HUES64 (cell line): ENCODE measurements around the gene TMEM209.
"Not testable (repeated sequence)": the region's sequence is repeated elsewhere in the genome, so short reads cannot be mapped to it uniquely, and the experiment has no call there.

Source experiments
- H3K27ac ChIP-seq: 2 replicates; pipeline ENCODE4 v1.7.0; 2013; ENCODE audit warnings: low read depth, low read length, inconsistent platforms
- H3K27me3 ChIP-seq: 2 replicates; pipeline ENCODE4 v1.6.1; 2013; ENCODE audit warnings: mild to moderate bottlenecking, low read length; ENCODE audit not compliant: insufficient read depth
- H3K36me3 ChIP-seq: 2 replicates; pipeline ENCODE4 v1.6.1; 2013; ENCODE audit warnings: mild to moderate bottlenecking, low read length; ENCODE audit not compliant: insufficient read depth
- H3K4me1 ChIP-seq: 2 replicates; pipeline ENCODE4 v1.6.1; 2013; ENCODE audit warnings: mild to moderate bottlenecking, low read length, moderate library complexity; ENCODE audit not compliant: insufficient read depth
- H3K4me3 ChIP-seq: 2 replicates; pipeline ENCODE4 v1.5.1; 2013; ENCODE audit warnings: mild to moderate bottlenecking, low read length, moderate library complexity
- H3K9ac ChIP-seq: 2 replicates; pipeline ENCODE4 v1.6.1; 2013; ENCODE audit warnings: mild to moderate bottlenecking, low read depth, low read length
- H3K9me3 ChIP-seq: 2 replicates; pipeline ENCODE4 v1.6.1; 2013; ENCODE audit warnings: low read depth, low read length; ENCODE audit not compliant: insufficient read depth
- WGBS: fragments of 150-250, 120-280 bp; methylation state at CpG from one replicate; pipeline ENCODE4 v1.1.7; 2013; ENCODE audit warnings: missing lambda C conversion rate; 5-methylcytosine and 5-hydroxymethylcytosine counted together

The TMEM209 gene

DNA sequence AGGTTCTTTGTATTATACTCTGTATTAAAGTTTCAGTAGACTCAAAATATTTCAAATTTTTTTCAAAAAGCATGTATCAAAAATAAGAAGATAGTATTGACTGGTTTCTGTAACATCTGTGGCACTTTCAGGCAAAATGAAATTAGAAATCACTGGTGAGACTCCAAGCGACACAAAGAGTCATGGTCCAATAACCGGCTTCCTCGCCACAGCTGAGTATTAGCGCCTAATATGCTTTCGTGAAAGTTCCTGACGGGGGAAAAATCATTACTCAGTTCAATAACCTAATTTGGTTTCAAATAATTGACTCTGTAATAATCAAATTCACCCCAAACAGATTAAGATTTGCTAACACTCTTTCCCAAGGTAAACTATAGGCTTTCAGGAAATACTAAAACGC lies 13.4 kb downstream of the TMEM209 start:
- WGBS, result 95% methylated on average over 7 of the region's 7 CpGs
- Histone ChIP-seq H3K27me3 (no peaks in the 10 kb centered on the region), H3K4me3 (no peak overlapping the region), H3K36me3 (peaks cover 80% of the 10 kb centered on the region), H3K9me3 (no peaks in the 10 kb centered on the region), H3K27ac (no peak overlapping the region), H3K4me1 (no peaks in the 10 kb centered on the region), H3K9ac (no peak overlapping the region)

DNA sequence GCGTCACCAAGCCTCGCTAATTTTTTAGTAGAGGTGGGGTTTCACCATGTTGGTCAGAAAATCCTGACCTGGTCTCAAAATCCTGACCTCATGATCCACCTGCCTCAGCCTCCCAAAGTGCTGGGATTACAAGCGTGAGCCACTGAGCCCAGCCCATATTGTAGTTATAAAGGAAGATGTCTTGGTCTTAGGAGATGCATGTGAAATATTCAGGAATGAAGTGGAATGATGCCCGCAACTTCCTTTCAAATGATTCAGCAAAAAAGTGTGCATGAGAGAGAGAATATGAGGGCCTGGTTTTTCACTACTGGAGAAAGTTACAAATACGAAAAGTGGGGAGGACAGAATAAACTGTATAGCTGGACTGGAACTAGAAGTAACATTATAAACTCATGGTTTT lies 15.9 kb downstream of the TMEM209 start:
- no peak overlapping the region for H3K4me3 ChIP-seq

DNA sequence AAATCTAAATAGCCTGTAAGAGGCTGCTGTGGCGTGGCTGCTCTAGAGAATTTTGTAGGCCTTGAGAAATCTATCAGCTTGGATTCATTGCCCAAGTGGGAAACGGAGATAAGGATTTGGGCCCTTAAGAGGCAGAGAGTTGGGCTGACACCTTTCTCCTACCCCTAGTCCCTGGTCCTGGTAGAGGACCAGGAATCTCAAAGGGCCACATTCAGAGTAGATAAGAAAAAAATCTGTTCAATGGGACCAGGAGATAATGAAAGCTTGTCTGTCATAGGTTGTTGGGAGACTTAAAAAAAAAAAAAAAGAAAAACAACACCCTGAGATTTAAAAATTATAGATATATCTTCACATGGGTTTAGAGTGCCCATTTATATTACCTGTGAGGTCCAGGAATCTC lies 17.8 kb downstream of the TMEM209 start:
- Histone ChIP-seq H3K27ac (no peak overlapping the region), H3K4me3 (no peak overlapping the region), H3K27me3 (no peaks in the 10 kb centered on the region), H3K9ac (no peak overlapping the region), H3K9me3 (no peaks in the 10 kb centered on the region), H3K4me1 (no peaks in the 10 kb centered on the region), H3K36me3 (peaks cover 75% of the 10 kb centered on the region)
- 93% methylated on average over 2 of the region's 2 CpGs for WGBS

More for the DNA sequence above, 15.9 kb downstream of the TMEM209 start:
- Histone ChIP-seq H3K4me1 (no peaks in the 10 kb centered on the region), H3K27ac (no peak overlapping the region), H3K9me3 (no peaks in the 10 kb centered on the region), H3K27me3 (no peaks in the 10 kb centered on the region), H3K9ac (no peak overlapping the region), H3K36me3 (peaks cover 68% of the 10 kb centered on the region)
- WGBS, result 93% methylated on average over 5 of the region's 5 CpGs

DNA sequence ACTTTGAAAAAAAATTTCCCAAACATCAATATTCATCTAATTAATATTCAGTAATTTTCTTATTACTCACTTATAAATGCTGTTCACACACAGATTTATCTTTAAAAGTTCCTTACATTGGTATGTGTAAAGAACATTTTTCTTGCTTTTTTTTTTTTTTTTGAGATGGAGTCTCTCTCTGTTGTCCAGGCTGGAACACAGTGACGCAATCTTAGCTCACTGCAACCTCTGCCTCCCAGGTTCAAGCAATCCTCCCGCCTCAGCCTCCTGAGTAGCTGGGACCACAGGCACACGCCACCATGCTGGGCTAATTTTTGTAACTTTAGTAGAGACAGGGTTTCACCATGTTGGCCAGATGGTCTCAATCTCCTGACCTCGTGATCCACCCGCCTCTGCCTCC lies 20.9 kb downstream of the TMEM209 start:
- not testable (repeated sequence) for H3K27me3 ChIP-seq
- 96% methylated on average over 5 of the region's 5 CpGs for WGBS

DNA sequence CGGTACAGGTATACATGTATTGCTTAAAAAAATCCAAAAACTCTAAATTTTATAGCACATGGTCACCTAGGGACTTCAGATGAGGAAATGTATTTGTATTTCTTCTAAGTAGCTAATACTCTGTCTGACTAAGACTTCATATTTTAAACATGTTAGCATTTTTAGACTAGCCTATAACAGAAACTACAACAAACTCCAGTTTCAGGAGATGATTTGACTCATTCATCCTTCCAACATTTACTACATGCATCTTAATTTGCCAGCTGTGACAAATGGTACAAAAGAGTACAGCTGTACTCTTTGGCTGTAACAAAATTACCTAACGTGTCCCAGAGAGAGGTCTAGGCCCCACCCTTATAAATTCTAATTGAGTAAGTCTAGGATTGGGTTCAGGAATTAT lies 22.2 kb downstream of the TMEM209 start:
- no peak overlapping the region for H3K27ac ChIP-seq
- no peak overlapping the region for H3K9ac ChIP-seq
- no peaks in the 10 kb centered on the region for H3K27me3 ChIP-seq
- no peaks in the 10 kb centered on the region for H3K9me3 ChIP-seq
- 100% methylated on average over 1 of the region's 2 CpGs for WGBS
- H3K4me3 ChIP-seq, result no peak overlapping the region
- no peaks in the 10 kb centered on the region for H3K4me1 ChIP-seq
- peaks cover 76% of the 10 kb centered on the region for H3K36me3 ChIP-seq

More for the DNA sequence above, 20.9 kb downstream of the TMEM209 start:
- not testable (repeated sequence) for H3K9me3 ChIP-seq, H3K4me3 ChIP-seq, H3K9ac ChIP-seq, H3K4me1 ChIP-seq, H3K27ac ChIP-seq
- peaks cover 74% of the 10 kb centered on the region for H3K36me3 ChIP-seq

DNA sequence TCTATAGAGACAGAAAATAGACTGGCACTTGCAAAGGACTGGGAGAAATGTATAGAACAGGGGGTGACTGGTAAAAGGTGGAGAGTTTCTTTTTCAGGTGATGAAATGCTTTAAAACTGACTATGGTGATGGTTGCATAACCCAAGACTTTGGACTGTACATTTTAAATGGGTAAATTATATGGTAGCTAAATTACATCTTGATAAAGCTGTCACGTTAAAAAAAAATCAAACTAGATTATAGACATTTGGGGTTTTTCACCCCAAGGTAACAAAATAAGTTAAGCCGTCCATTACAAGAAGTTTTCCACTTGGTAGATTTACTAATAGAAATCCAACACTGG lies 24.0 kb downstream of the TMEM209 start:
- WGBS, result 95% methylated on average over 2 of the region's 2 CpGs
- no peak overlapping the region for H3K9ac ChIP-seq
- H3K36me3 ChIP-seq, result peaks cover 85% of the 10 kb centered on the region

DNA sequence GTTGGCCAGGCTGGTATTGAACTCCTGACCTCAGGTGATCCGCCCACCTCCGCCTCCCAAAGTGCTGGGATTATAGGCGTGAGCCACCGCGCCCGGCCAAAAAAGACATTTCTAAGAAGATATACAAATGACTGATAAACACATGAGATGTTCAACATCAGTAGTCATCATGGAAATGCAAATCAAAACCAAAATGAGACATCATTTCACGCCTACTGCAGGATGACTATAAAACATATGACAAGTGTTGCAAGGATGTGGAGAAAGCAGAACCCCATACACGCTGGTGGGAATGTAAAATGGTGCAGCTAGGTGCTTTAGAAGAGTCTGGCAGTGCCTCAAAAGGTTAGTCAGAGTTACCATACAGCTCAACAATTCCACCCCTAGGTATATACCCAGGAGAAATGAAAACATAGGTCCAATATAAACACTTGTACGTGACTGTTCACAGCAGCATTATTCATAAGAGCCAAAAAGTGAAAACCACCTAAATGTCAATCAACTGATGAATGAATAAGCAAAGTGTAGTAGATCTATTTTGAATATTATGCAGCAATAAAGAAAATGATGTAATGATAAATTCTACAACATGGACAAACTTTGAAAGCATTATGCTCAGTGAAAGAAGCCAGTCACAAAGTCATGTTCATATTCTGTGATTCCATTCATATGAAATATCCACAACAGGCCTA lies 24.5 kb downstream of the TMEM209 start:
- Histone ChIP-seq H3K27ac (no peak overlapping the region), H3K4me3 (no peak overlapping the region), H3K4me1 (no peaks in the 10 kb centered on the region), H3K36me3 (peaks cover 88% of the 10 kb centered on the region), H3K9me3 (no peaks in the 10 kb centered on the region), H3K9ac (no peak overlapping the region), H3K27me3 (no peaks in the 10 kb centered on the region)
- WGBS, result 96% methylated on average over 9 of the region's 9 CpGs

More for the DNA sequence above, 24.0 kb downstream of the TMEM209 start:
- Histone ChIP-seq H3K4me1 (no peaks in the 10 kb centered on the region), H3K27me3 (no peaks in the 10 kb centered on the region), H3K27ac (no peak overlapping the region), H3K4me3 (no peak overlapping the region), H3K9me3 (no peaks in the 10 kb centered on the region)

DNA sequence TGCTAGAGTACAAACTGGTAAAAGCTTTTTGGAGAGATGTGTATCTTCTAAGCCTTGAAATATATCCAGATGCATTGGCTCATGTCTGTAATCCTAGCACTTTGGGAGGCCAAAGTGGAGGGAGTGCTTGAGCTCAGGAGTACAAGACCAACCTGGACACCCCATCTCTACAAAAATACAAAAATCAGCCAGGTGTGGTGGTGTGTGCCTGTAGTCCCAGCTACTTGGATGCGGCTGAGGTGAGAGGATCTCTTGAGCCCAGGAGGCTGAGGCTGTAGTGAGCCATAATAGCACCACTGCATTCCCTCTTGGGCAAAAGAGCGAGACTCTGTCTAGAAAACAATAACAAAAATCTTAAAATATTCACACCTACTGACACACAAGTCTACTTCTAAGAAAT lies 25.6 kb downstream of the TMEM209 start:
- 100% methylated on average over 2 of the region's 2 CpGs for WGBS
- Histone ChIP-seq H3K27ac (no peak overlapping the region), H3K36me3 (peaks cover 91% of the 10 kb centered on the region)

DNA sequence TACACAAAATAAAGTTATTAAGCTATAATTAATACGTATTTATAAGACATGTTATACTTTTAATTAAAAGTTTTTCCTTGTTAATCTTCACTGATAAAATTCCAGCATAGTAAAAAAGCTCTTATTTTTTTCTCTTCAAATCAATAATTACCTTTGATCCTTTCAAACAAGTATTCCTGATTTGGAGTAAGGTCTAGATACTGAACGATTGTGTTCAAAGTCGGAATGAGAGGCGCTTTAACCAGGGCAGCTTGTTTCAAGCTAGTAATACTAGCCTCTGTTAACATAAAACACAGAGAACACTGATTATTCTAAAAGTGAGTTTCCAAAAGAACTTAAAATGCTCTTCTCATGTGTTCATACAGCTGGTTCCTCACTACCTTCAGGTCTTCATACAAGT lies 27.0 kb downstream of the TMEM209 start:
- H3K4me1 ChIP-seq, result no peaks in the 10 kb centered on the region
- no peak overlapping the region for H3K27ac ChIP-seq
- H3K9me3 ChIP-seq, result no peaks in the 10 kb centered on the region
- no peak overlapping the region for H3K4me3 ChIP-seq
- no peak overlapping the region for H3K9ac ChIP-seq
- whole genome bisulfite sequencing, result 96% methylated on average over 3 of the region's 4 CpGs
- H3K27me3 ChIP-seq, result no peaks in the 10 kb centered on the region
- peaks cover 91% of the 10 kb centered on the region for H3K36me3 ChIP-seq

More for the DNA sequence above, 25.6 kb downstream of the TMEM209 start:
- no peaks in the 10 kb centered on the region for H3K9me3 ChIP-seq
- no peaks in the 10 kb centered on the region for H3K4me1 ChIP-seq
- no peak overlapping the region for H3K9ac ChIP-seq
- H3K4me3 ChIP-seq, result no peak overlapping the region
- no peaks in the 10 kb centered on the region for H3K27me3 ChIP-seq

DNA sequence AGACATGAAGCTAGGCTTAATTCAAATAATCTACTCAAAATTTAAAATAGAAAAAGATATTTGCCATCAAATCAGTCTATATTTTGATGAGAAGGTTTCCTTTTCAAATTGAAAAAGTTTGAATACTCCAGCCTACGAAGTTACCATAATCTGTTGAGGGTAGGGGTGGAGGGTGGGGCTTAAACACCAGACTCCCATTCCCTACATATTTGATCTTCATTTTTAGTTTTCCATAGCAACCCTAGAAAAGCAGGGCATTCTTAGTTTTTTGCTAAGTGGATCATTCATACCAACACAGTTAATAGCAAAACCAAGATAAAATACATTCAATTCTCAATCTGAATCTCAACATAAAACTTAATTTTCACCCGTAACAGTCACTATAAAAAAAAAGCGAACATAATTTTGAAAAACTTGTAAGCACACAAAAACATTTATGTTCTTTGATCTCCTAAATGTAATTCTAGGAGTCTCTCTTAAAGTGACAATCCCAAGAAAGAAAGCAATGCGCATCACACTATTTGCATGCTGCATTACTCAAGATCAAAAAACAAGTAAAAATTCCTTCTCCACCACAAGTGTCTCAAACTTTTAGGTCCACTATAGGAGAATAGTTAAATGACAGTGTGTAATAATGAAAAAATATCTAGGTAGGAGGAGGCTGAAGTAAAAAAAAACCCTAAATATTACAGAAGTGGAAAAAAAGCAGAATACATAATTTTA lies 30.8 kb downstream of the TMEM209 start:
- H3K9ac ChIP-seq, result no peak overlapping the region
- no peaks in the 10 kb centered on the region for H3K9me3 ChIP-seq
- peaks cover 90% of the 10 kb centered on the region for H3K36me3 ChIP-seq
- H3K27me3 ChIP-seq, result no peaks in the 10 kb centered on the region
- no peak overlapping the region for H3K27ac ChIP-seq
- H3K4me3 ChIP-seq, result no peak overlapping the region
- no peaks in the 10 kb centered on the region for H3K4me1 ChIP-seq
- 95% methylated on average over 3 of the region's 4 CpGs for WGBS

DNA sequence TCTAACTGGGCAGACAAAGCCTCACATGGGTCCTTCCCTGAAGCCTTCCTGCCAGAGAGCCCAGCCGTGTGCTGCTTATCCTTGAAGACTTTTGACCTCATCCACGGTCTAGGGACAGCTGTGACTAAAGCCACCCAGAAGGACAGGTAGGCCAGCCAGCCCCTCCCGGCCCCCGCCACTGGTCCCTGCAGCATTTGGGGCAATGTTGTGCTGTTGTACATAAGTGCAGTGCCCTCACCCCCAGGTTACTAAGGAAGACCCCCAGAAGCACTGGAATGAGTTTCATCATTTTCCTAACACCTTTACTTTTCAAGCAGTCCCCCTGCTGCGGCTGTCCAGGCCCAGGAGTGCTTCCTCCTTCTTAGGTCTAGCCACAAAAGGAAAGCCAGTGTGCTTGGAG lies 43.0 kb downstream of the TMEM209 start:
- H3K27me3 ChIP-seq, result no peaks in the 10 kb centered on the region
- WGBS, result 96% methylated on average over 5 of the region's 5 CpGs
- H3K27ac ChIP-seq, result no peak overlapping the region
- H3K9ac ChIP-seq, result no peak overlapping the region
- no peaks in the 10 kb centered on the region for H3K4me1 ChIP-seq
- no peaks in the 10 kb centered on the region for H3K9me3 ChIP-seq
- H3K36me3 ChIP-seq, result peaks cover 69% of the 10 kb centered on the region
- no peak overlapping the region for H3K4me3 ChIP-seq
